GM13977 (cell line): ENCODE data around the gene SMOC1.

ENCODE experiments used
- DNase-seq: peaks from one replicate; pipeline ENCODE4 v3.0.0; 2012; ENCODE audit warnings: low spot score
- in situ Hi-C: fragments of 300-500 bp; cut with MboI; formaldehyde crosslinking; loops from one replicate; pipeline ENCODE4 v1.12.0; 2022; ENCODE audit warnings: low sequenced_read_pairs, low pct_unique_long_range_greater_than_20kb, mixed read lengths, inconsistent platforms; ENCODE audit not compliant: unreplicated experiment
- TF ChIP-seq, protein P1 (sequence below): IDR thresholded peaks from 2 replicates; pipeline ENCODE4 v1.5.1; 2012; ENCODE audit warnings: mild to moderate bottlenecking, control low read depth; ENCODE audit not compliant: insufficient read depth; ENCODE audit errors: extremely low read depth, missing control alignments

The SMOC1 gene

DNA sequence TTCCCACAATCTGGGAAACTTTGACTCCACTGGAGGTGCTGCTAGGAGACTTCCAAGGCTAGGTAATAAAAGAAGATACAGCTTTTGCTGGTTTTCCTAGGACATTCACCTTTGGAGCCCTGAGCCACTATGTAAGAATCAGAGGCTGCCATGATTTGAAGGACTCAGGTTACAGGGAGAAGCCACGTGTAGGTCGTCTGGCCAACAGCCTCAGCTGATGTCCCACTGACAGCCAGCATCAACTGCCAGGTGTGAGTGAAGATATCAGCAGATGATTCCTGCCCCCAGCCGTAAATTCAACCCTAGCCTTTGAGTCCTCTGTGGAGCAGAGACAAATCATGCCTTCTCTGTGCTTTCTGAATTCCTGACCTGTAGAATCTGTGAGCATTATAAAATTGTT is 27.0 kb downstream of the SMOC1 start:
- TF ChIP-seq, protein P1, sequence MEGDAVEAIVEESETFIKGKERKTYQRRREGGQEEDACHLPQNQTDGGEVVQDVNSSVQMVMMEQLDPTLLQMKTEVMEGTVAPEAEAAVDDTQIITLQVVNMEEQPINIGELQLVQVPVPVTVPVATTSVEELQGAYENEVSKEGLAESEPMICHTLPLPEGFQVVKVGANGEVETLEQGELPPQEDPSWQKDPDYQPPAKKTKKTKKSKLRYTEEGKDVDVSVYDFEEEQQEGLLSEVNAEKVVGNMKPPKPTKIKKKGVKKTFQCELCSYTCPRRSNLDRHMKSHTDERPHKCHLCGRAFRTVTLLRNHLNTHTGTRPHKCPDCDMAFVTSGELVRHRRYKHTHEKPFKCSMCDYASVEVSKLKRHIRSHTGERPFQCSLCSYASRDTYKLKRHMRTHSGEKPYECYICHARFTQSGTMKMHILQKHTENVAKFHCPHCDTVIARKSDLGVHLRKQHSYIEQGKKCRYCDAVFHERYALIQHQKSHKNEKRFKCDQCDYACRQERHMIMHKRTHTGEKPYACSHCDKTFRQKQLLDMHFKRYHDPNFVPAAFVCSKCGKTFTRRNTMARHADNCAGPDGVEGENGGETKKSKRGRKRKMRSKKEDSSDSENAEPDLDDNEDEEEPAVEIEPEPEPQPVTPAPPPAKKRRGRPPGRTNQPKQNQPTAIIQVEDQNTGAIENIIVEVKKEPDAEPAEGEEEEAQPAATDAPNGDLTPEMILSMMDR: no peak
- in situ Hi-C loops: no loop called here
- DNase-seq: no peak

DNA sequence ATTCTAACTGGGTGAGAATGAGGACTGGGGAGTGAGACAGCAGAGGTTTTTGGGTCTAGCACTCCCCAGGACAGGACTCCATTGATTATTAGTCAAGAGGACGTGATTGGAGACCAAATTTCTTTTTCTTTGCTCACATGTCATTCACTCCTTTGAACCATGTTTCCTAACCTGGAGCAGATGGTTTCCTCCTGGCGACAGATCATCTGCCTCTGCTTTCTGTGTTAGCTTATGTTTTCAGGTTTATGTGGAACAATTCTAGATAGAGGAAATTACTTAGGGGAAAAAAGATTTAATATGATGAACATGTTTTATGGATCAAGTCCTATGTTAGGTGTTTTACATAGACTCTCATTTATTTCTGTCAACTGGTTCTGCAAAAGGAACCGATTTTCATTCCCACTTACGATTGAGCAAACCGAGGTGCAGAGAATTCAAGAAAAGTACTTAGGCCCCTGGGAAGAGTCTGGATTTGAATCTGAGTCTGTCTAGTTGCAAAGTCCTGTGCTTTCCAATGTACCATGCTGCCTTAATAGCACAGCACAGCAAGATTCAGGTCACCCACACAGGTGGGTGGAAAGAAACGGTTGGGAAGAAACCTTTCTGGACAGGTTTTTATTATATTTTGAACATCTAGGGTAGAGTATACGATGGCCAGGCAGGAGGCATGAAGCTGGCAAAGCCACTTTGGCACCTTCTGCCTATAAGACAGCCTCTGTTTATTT is 30.8 kb downstream of the SMOC1 start:
- in situ Hi-C loops: no loop called here
- TF ChIP-seq, protein P1: no peak
- DNase-seq: no peak

DNA sequence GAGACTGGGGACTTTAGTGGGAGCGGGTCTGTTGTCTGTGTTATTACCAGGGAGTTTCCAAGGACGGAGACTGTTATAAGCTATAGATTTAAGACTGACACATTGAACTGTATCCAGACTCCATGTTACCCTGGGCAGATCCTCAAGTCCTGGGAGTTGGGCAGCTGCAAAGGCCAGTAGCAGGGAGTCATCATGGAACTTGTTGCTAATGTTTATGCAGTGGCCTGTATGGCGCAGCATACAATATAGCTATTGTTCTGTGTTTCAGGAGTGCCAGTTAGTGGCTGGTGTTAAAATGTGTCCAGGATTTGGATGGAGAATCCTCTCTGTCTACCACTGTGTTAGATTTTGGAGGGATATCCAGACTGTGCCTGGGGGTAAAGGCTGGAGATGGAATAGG is 31.7 kb downstream of the SMOC1 start:
- TF ChIP-seq, protein P1: no peak
- no peak for DNase-seq
- in situ Hi-C loops: no loop called here

DNA sequence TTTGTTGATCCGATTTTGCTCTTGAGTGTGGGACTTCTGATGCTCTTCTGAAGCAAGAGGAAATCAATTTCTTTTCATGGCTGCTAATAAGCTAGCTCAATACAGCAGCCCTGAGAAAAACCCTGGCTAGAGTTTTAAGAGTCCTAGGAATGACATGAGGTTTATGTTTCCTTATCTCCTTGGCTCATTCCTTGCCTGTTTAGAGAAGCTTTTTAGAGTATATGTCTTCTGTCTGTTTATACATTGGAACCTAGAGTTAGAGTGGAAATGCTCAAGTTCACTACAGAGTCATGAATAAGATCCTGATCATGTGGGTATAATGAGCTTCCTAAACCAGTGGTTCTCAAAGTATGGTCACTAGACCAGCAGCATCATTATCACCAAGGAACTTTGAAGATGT is 34.5 kb downstream of the SMOC1 start:
- TF ChIP-seq, protein P1: no peak
- DNase-seq: no peak
- in situ Hi-C loops: no loop called here

DNA sequence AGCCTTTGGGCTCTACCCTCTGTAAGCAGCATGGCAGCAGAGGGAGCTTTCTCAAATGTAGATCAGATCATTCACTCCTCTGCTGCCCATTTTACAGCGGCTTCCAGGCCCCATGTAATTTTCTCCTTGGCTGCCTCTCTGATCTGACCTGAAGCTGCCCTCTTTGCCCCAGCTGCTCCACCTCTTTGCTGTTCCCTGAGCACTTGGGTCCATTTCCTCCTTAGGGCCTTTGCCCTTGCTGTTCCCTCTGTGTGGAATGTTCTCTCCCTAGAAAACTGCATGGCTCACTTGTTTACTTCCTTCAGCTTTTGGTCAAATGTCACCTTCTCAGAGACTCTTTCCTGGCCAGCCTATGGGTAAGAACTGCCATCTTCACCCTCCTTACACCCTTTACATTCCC is 37.2 kb downstream of the SMOC1 start:
- in situ Hi-C loops: no loop called here
- TF ChIP-seq, protein P1: no peak
- no peak for DNase-seq

DNA sequence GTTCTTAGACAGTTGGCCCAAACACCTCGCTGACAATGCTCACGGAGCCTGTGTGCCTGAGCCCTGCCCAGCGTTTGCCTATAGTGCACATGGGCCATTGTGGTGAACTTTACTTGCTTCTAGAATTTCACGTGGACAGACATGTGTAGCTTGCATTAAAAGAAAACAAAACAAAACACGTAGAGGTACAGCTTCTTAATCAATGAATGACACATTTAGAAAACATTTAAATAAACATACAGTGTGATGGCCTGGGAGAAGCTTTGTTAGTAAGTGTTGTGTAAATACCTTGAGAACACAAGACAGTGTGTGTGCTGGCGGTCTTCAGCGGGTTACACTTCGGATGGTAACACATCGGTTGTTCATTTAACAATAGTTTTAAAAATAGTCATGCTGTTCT is 38.1 kb downstream of the SMOC1 start:
- no peak for DNase-seq
- in situ Hi-C loops: no loop called here
- TF ChIP-seq, protein P1: no peak
